Chondrocyte (in vitro differentiated cells): ENCODE data around the gene LITAF. TPM values are rescaled to one million over a fixed set of nuclear protein-coding genes. Genes with fewer than 3 reads are reported as not detected.
A peak's percentile ranks its signal among the peaks of the same experiment; 100 is the strongest.

ENCODE experiments used
- DNase-seq: peaks from one replicate; pipeline ENCODE4 v3.0.0; 2021; ENCODE audit warnings: mixed read lengths, low spot score
- H3K27ac Mint-ChIP-seq: one replicate; pipeline ENCODE4 v1.8.0; 2021; ENCODE audit warnings: mild to moderate bottlenecking, moderate library complexity, mixed read lengths; ENCODE audit not compliant: unreplicated experiment
- H3K27me3 Mint-ChIP-seq: 2 replicates; pipeline ENCODE4 v1.8.0; 2021; ENCODE audit warnings: low read depth, mixed read lengths
- H3K36me3 Mint-ChIP-seq: 2 replicates; pipeline ENCODE4 v1.8.0; 2021; ENCODE audit warnings: low read depth, mixed read lengths
- H3K4me1 Mint-ChIP-seq: 2 replicates; pipeline ENCODE4 v1.8.0; 2021; ENCODE audit warnings: low read depth, mild to moderate bottlenecking, mixed read lengths
- H3K4me3 Mint-ChIP-seq: one replicate; pipeline ENCODE4 v1.8.0; 2021; ENCODE audit warnings: mild to moderate bottlenecking, moderate library complexity, mixed read lengths; ENCODE audit not compliant: unreplicated experiment
- H3K9me3 Mint-ChIP-seq: 2 replicates; pipeline ENCODE4 v1.8.0; 2021; ENCODE audit warnings: low read depth, mixed read lengths
- CTCF ChIP-seq: fragments of 200-600 bp; sonication (generic); IDR thresholded peaks from 2 replicates; pipeline ENCODE4 v1.5.0; 2021; ENCODE audit warnings: antibody characterized with exemption, mild to moderate bottlenecking, moderate library complexity
- total RNA-seq: library from RNA; stranded (reverse); gene quantifications from 3 replicates; pipeline ENCODE4 v1.2.1, GENCODE V29; 2021

Gene LITAF
- total RNA-seq, 1 donor from 2014 or later: 91.9 TPM

DNA sequence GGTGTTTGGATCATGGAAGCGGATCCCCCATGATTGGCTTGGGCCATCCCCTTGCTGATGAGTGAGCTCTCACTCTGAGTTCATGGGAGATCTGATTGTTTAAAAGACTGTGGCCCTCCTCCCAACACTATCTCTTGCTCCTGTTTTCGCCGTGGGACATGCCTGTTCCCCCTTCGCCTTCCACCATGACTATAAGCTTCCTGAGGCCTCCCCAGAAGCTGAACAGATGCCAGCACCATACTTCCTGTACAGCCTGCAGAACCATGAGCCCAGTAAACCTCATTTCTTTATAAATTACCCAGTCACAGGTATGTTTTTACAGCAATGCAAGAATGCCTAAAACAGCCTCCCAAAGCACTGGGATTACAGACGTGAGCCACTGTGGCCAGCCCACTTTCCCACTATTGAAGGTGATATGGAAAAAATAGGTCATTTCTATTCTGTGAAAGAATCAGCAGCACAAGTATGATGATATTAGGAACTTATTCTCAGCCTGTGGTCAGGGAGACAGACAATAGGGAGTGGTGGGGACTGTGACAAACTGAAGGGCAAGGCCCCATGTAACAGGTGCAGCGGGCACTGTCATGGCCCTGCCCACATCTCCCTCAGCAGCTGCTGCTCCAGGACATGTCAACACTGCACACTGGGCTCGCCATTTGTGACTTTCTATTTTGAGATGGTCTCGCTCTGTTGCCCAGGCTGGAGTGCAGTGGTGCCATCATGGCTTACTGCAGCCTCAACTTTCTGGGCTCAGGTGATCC, 33.7 kb upstream of the LITAF start:
- Mint-ChIP-seq H3K4me3 (no peak overlapping the region), H3K9me3 (peaks cover 4% of the 10 kb centered on the region), H3K27me3 (no peaks in the 10 kb centered on the region), H3K4me1 (peaks cover 30% of the 10 kb centered on the region), H3K27ac (no peak overlapping the region), H3K36me3 (peaks cover 1% of the 10 kb centered on the region)
- DNase-seq: no peak
- TF ChIP-seq CTCF: no peak

GRCh38 chr16:11619327-11619851, 32.7 kb upstream of the LITAF start:
- Mint-ChIP-seq H3K27ac (peak overlapping the region; percentile 41), H3K36me3 (peaks cover 1% of the 10 kb centered on the region)

GRCh38 chr16:11618107-11618717, 31.5 kb upstream of the LITAF start:
- H3K9me3 Mint-ChIP-seq: peaks cover 4% of the 10 kb centered on the region
- H3K27ac Mint-ChIP-seq: no peak overlapping the region
- no peak for TF ChIP-seq CTCF
- DNase-seq: no peak
- H3K4me1 Mint-ChIP-seq: peaks cover 31% of the 10 kb centered on the region
- no peaks in the 10 kb centered on the region for H3K27me3 Mint-ChIP-seq
- peaks cover 1% of the 10 kb centered on the region for H3K36me3 Mint-ChIP-seq
- no peak overlapping the region for H3K4me3 Mint-ChIP-seq

More at GRCh38 chr16:11619327-11619851, 32.7 kb upstream of the LITAF start:
- Mint-ChIP-seq H3K4me1 (peaks cover 31% of the 10 kb centered on the region), H3K9me3 (peaks cover 4% of the 10 kb centered on the region), H3K4me3 (no peak overlapping the region), H3K27me3 (no peaks in the 10 kb centered on the region)
- TF ChIP-seq CTCF: no peak
- DNase-seq: no peak

GRCh38 chr16:11615748-11616447, 29.2 kb upstream of the LITAF start:
- peaks cover 1% of the 10 kb centered on the region for H3K36me3 Mint-ChIP-seq
- no peak for TF ChIP-seq CTCF
- H3K4me3 Mint-ChIP-seq: no peak overlapping the region
- H3K9me3 Mint-ChIP-seq: peaks cover 4% of the 10 kb centered on the region
- H3K27me3 Mint-ChIP-seq: no peaks in the 10 kb centered on the region
- H3K4me1 Mint-ChIP-seq: peaks cover 22% of the 10 kb centered on the region
- H3K27ac Mint-ChIP-seq: no peak overlapping the region
- no peak for DNase-seq

DNA sequence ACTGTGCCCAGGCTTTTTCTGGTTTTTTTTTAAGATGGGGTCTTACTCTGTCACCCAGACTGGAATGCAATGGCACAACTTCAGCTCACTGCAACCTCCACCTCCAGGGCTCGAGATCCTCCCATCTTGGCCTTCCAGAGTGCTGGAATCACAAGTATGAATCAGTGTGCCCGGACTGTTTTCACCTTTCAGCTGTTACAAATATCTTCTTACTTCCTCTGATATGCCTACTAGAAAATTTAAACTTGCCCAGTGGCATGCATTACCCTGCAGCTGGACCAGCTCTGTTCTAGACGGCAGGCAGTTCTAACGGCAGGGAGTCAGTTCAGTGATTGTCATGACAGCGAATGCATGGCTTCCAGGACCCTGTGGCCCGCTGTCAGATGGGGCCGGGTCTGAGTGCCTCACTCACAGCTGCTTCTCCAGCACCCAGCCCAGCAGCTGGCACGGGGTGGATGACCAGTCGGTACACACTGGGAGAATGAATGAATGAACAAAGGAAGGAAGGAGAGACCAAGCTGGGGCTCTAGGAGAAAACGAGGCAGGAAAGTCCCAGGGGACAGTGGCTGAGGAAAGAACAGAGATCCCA, 28.0 kb upstream of the LITAF start:
- DNase-seq: no peak
- no peak overlapping the region for H3K4me3 Mint-ChIP-seq
- H3K9me3 Mint-ChIP-seq: no peaks in the 10 kb centered on the region
- H3K4me1 Mint-ChIP-seq: peaks cover 32% of the 10 kb centered on the region
- H3K27me3 Mint-ChIP-seq: no peaks in the 10 kb centered on the region
- no peak for TF ChIP-seq CTCF
- peak overlapping the region; percentile 15 for H3K27ac Mint-ChIP-seq
- no peaks in the 10 kb centered on the region for H3K36me3 Mint-ChIP-seq
